Measurements from ENCODE around the gene IBA57. TPM values are rescaled to one million over a fixed set of nuclear protein-coding genes. Genes with fewer than 3 reads are reported as not detected.

IBA57 gene
- total and polyA plus RNA-seq, 8 donors, result 5.3 to 13.5 (median 7.1) TPM

- H3K4me3 ChIP-seq, result no peak overlapping the region
- DNase-seq (peak in 2 of 4 donors; percentile 27 to 53), ATAC-seq (no peak)
- H3K9me3 ChIP-seq, result no peaks in the 10 kb centered on the region
- H3K36me3 ChIP-seq, result no peaks in the 10 kb centered on the region
- H3K27ac ChIP-seq, result no peak overlapping the region
- TF ChIP-seq CTCF (IDR thresholded peaks at IDR 0.05), result no peak
- intact Hi-C loops (cut with DNase I), result no loop called here
- H3K4me1 ChIP-seq, result peaks cover 0 to 12% of the 10 kb centered on the region in 2 donors
- H3K27me3 ChIP-seq, result peaks cover 3 to 31% of the 10 kb centered on the region in 2 donors
These were observed 9.1 kb upstream of the IBA57 start for GRCh38 chr1:228156515-228156881.

GRCh38 chr1:228156941-228157728, 8.5 kb upstream of the IBA57 start:
- H3K4me1 ChIP-seq, result peaks cover 0 to 14% of the 10 kb centered on the region in 2 donors
- intact Hi-C loops (cut with DNase I), result no loop called here
- H3K27me3 ChIP-seq, result peaks cover 3 to 38% of the 10 kb centered on the region in 2 donors
- TF ChIP-seq CTCF (IDR thresholded peaks at IDR 0.05), result no peak
- H3K9me3 ChIP-seq, result no peaks in the 10 kb centered on the region
- no peak overlapping the region for H3K4me3 ChIP-seq
- ATAC-seq, result no peak
- H3K27ac ChIP-seq, result no peak overlapping the region
- H3K36me3 ChIP-seq, result no peaks in the 10 kb centered on the region
- DNase-seq, result peak in 2 of 4 donors; percentile 28 to 69

- Histone ChIP-seq H3K27me3 (peaks cover 3 to 44% of the 10 kb centered on the region in 2 donors), H3K4me1 (peaks cover 3 to 20% of the 10 kb centered on the region in 2 donors), H3K27ac (no peak overlapping the region), H3K36me3 (no peaks in the 10 kb centered on the region), H3K4me3 (no peak overlapping the region), H3K9me3 (no peaks in the 10 kb centered on the region)
- ATAC-seq (no peak), DNase-seq (peak in 1 of 4 donors; percentile 79)
- intact Hi-C loops (cut with DNase I), result no loop called here
- no peak for TF ChIP-seq CTCF (IDR thresholded peaks at IDR 0.05)
These were observed 7.9 kb upstream of the IBA57 start for GRCh38 chr1:228157729-228158126.

- H3K27me3 ChIP-seq, result peaks cover 3 to 50% of the 10 kb centered on the region in 2 donors
- no peaks in the 10 kb centered on the region for H3K36me3 ChIP-seq
- ATAC-seq (no peak), DNase-seq (peak in 1 of 4 donors; percentile 79)
- no peak for TF ChIP-seq CTCF (IDR thresholded peaks at IDR 0.05)
- no peak overlapping the region for H3K4me3 ChIP-seq
- H3K9me3 ChIP-seq, result no peaks in the 10 kb centered on the region
- intact Hi-C loops (cut with DNase I), result no loop called here
- H3K4me1 ChIP-seq, result peaks cover 6 to 26% of the 10 kb centered on the region in 2 donors
- no peak overlapping the region for H3K27ac ChIP-seq
These were observed 7.2 kb upstream of the IBA57 start for GRCh38 chr1:228158151-228159007.
